ENCODE data around the gene C3orf62. TPM values are rescaled to one million over a fixed set of nuclear protein-coding genes. Genes with fewer than 3 reads are reported as not detected.
"Not testable (repeated sequence)": the region's sequence is repeated elsewhere in the genome, so short reads cannot be mapped to it uniquely, and the experiment has no call there.

The C3orf62 gene
- total and polyA plus RNA-seq, 2 donors (not counting 1 experiment from before 2014, with no cell fraction given), result 1.3 to 1.5 TPM

DNA sequence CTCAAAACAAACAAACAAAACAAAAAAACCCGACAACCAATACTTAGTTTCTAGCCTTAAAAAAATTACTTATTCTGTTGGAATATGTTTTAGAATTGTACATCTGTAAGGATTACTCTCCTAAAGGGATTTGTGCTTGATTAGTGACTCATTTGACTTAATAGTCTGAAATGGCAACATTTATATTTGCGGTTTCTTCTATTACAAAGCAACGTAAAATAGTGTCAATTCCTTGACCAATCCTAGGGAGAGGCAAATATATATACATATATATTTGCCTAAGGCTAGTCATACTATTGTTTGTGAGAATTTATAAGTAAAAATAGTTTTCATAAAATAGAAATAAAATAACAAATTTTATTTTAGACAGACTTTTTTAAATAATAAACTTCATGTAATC lies 39.7 kb downstream of the C3orf62 start:
- no peaks in the 10 kb centered on the region for H3K79me2 ChIP-seq (ENCODE audit: control insufficient read depth, insufficient read depth, low read length)
- no peak overlapping the region for H3K4me2 ChIP-seq (ENCODE audit: extremely low read depth, insufficient read depth, low read length)
- H3K27ac ChIP-seq (ENCODE audit: insufficient read depth, low read length), result no peak overlapping the region
- no peaks in the 10 kb centered on the region for H4K20me1 ChIP-seq (ENCODE audit: control insufficient read depth, extremely low read depth, insufficient read depth, low read length)
- DNase-seq (ENCODE audit: low read depth in 2 of 2), result no peak
- peaks cover 1% of the 10 kb centered on the region for H3K36me3 ChIP-seq (ENCODE audit: control insufficient read depth, insufficient read depth, low read length)
- H3K27me3 ChIP-seq (ENCODE audit: control insufficient read depth, insufficient read depth, low read length), result no peaks in the 10 kb centered on the region
- H3K4me3 ChIP-seq (replicated peaks in 1 of 4; ENCODE audit: control extremely low read depth in 1 of 4, insufficient read depth in 1 of 4, low read depth in 3 of 4, low read length in 4 of 4), result no peak overlapping the region
- TF ChIP-seq, protein P1, sequence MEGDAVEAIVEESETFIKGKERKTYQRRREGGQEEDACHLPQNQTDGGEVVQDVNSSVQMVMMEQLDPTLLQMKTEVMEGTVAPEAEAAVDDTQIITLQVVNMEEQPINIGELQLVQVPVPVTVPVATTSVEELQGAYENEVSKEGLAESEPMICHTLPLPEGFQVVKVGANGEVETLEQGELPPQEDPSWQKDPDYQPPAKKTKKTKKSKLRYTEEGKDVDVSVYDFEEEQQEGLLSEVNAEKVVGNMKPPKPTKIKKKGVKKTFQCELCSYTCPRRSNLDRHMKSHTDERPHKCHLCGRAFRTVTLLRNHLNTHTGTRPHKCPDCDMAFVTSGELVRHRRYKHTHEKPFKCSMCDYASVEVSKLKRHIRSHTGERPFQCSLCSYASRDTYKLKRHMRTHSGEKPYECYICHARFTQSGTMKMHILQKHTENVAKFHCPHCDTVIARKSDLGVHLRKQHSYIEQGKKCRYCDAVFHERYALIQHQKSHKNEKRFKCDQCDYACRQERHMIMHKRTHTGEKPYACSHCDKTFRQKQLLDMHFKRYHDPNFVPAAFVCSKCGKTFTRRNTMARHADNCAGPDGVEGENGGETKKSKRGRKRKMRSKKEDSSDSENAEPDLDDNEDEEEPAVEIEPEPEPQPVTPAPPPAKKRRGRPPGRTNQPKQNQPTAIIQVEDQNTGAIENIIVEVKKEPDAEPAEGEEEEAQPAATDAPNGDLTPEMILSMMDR (conservative IDR thresholded peaks at IDR 0.05 in 1 of 2, IDR thresholded peaks at IDR 0.05 in 1 of 2; ENCODE audit: low read depth in 1 of 2, low read length in 2 of 2), result no peak
- TF ChIP-seq EZH2 (IDR thresholded peaks at IDR 0.05; ENCODE audit: low read length, missing control alignments), result no peak
- H3K9me3 ChIP-seq (ENCODE audit: control insufficient read depth, insufficient read depth, low read depth, low read length), result no peaks in the 10 kb centered on the region
- no peak overlapping the region for H2AFZ ChIP-seq (ENCODE audit: low read length)
- H3K9ac ChIP-seq (ENCODE audit: insufficient read depth, low read length), result no peak overlapping the region
- no peaks in the 10 kb centered on the region for H3K4me1 ChIP-seq (ENCODE audit: control insufficient read depth, extremely low read depth, insufficient read depth, low read length)

DNA sequence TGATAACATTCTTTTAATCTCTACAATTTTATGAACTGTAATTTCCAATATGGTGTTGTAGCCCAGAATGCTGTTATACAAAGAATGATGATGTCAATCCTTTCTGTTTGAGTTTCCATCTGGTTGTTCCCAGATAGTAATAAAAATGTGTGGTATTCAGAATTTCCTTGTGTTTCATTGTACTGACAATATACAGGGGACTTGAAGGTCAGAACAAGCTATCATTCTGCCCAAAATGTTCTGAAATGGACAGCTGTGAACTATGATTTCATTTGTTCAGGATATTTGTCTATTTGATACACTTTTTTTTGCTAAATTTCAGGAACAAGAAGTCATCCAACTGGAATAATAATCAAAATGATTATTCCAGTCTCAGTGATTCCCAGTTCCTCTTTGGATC lies 40.8 kb downstream of the C3orf62 start:
- no peak overlapping the region for H2AFZ ChIP-seq (ENCODE audit: low read length)
- H3K36me3 ChIP-seq (ENCODE audit: control insufficient read depth, insufficient read depth, low read length), result peaks cover 1% of the 10 kb centered on the region
- no peak overlapping the region for H3K4me2 ChIP-seq (ENCODE audit: extremely low read depth, insufficient read depth, low read length)
- no peaks in the 10 kb centered on the region for H3K79me2 ChIP-seq (ENCODE audit: control insufficient read depth, insufficient read depth, low read length)
- H3K4me1 ChIP-seq (ENCODE audit: control insufficient read depth, extremely low read depth, insufficient read depth, low read length), result no peaks in the 10 kb centered on the region
- no peak overlapping the region for H3K9ac ChIP-seq (ENCODE audit: insufficient read depth, low read length)
- H3K4me3 ChIP-seq (replicated peaks in 1 of 4; ENCODE audit: control extremely low read depth in 1 of 4, insufficient read depth in 1 of 4, low read depth in 3 of 4, low read length in 4 of 4), result no peak overlapping the region
- H3K27me3 ChIP-seq (ENCODE audit: control insufficient read depth, insufficient read depth, low read length), result no peaks in the 10 kb centered on the region
- no peak for DNase-seq (ENCODE audit: low read depth in 2 of 2)
- no peaks in the 10 kb centered on the region for H3K9me3 ChIP-seq (ENCODE audit: control insufficient read depth, insufficient read depth, low read depth, low read length)
- no peak overlapping the region for H3K27ac ChIP-seq (ENCODE audit: insufficient read depth, low read length)
- no peaks in the 10 kb centered on the region for H4K20me1 ChIP-seq (ENCODE audit: control insufficient read depth, extremely low read depth, insufficient read depth, low read length)
- TF ChIP-seq EZH2 (IDR thresholded peaks at IDR 0.05; ENCODE audit: low read length, missing control alignments), result no peak
- TF ChIP-seq, protein P1 (conservative IDR thresholded peaks at IDR 0.05 in 1 of 2, IDR thresholded peaks at IDR 0.05 in 1 of 2; ENCODE audit: low read depth in 1 of 2, low read length in 2 of 2), result no peak

DNA sequence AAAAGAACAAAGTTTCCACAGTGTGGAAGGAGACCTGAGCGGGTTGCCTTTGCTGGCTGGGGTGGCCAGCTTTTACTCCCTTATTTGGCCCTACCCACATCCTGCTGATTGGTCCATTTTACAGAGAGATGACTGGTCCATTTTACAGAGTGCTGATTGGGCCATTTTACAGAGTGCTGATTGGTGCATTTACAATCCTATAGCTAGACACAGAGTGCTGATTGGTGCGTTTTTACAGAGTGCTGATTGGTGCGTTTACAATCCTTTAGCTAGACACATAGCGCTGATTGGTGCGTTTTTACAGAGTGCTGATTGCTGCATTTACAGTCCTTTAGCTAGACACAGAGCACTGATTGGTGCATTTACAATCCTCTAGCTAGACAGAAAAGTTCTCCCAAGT lies 48.2 kb downstream of the C3orf62 start:
- H3K9ac ChIP-seq (ENCODE audit: insufficient read depth, low read length); H3K27ac ChIP-seq (ENCODE audit: insufficient read depth, low read length); H3K4me3 ChIP-seq (replicated peaks in 1 of 4; ENCODE audit: control extremely low read depth in 1 of 4, insufficient read depth in 1 of 4, low read depth in 3 of 4, low read length in 4 of 4); H3K4me1 ChIP-seq (ENCODE audit: control insufficient read depth, extremely low read depth, insufficient read depth, low read length); H3K27me3 ChIP-seq (ENCODE audit: control insufficient read depth, insufficient read depth, low read length); H2AFZ ChIP-seq (ENCODE audit: low read length); H4K20me1 ChIP-seq (ENCODE audit: control insufficient read depth, extremely low read depth, insufficient read depth, low read length); H3K36me3 ChIP-seq (ENCODE audit: control insufficient read depth, insufficient read depth, low read length); DNase-seq (ENCODE audit: low read depth in 2 of 2); H3K4me2 ChIP-seq (ENCODE audit: extremely low read depth, insufficient read depth, low read length); H3K79me2 ChIP-seq (ENCODE audit: control insufficient read depth, insufficient read depth, low read length); H3K9me3 ChIP-seq (ENCODE audit: control insufficient read depth, insufficient read depth, low read depth, low read length): not testable (repeated sequence)

Data from fibroblast of lung (primary cell).